ENCODE results near the gene HARBI1. TPM values are rescaled to one million over a fixed set of nuclear protein-coding genes. Genes with fewer than 3 reads are reported as not detected.

Gene HARBI1
- total and polyA plus RNA-seq, 9 of the 15 experiments (the other 6 are each of a cell fraction or from before 2014, with no cell fraction given): 3.5 to 8.4 (median 5.5) TPM

- 0 out of 2 replicates have a peak, but pooled peaks have one; percentile 55 for TF ChIP-seq CUX1 (CRISPR knock-in tag; IDR thresholded peaks at IDR 0.05)
- peak; percentile 62 for TF ChIP-seq CBFA2T3 (IDR thresholded peaks at IDR 0.05)
- 0 out of 2 replicates have a peak, but pooled peaks have one; percentile 23 for TF ChIP-seq MECOM (CRISPR knock-in tag; IDR thresholded peaks at IDR 0.05)
- peak; percentile 57 for TF ChIP-seq ARID1B (IDR thresholded peaks at IDR 0.05)
- peak; percentile 27; the same call in 1 of the 2 replicates for TF ChIP-seq TCF3 (CRISPR knock-in tag; IDR thresholded peaks at IDR 0.05)
- TF ChIP-seq CREB3L1 (IDR thresholded peaks at IDR 0.05; ENCODE audit: borderline replicate concordance, low read depth): peak; percentile 50; the same call in 1 of the 2 replicates
- TF ChIP-seq KDM1A (IDR thresholded peaks at IDR 0.05): no peak
- no peak for TF ChIP-seq MYNN (IDR thresholded peaks at IDR 0.05)
- TF ChIP-seq MYNN (CRISPR knock-in tag; IDR thresholded peaks at IDR 0.05): no peak
- 0 out of 2 replicates have a peak, but pooled peaks have one; percentile 28 for TF ChIP-seq CREB3 (tag; conservative IDR thresholded peaks at IDR 0.05; ENCODE audit: low read depth)
- no peak for TF ChIP-seq TEAD2 (tag; IDR thresholded peaks at IDR 0.05)
- no peak for TF ChIP-seq SAFB (IDR thresholded peaks at IDR 0.05; ENCODE audit: borderline replicate concordance, low read depth, low read length)
- peak in 1 of 2 experiments; percentile 67; a peak in 2 of 4 replicates for TF ChIP-seq HDAC1 (IDR thresholded peaks at IDR 0.05)
- TF ChIP-seq ZNF589 (CRISPR knock-in tag; IDR thresholded peaks at IDR 0.05; ENCODE audit: low read depth): 0 out of 2 replicates have a peak, but pooled peaks have one; percentile 29
- no peak for TF ChIP-seq ZNF280A (IDR thresholded peaks at IDR 0.05; ENCODE audit: low read depth, partially characterized antibody)
- TF ChIP-seq HMG20B (CRISPR knock-in tag; IDR thresholded peaks at IDR 0.05): no peak
- TF ChIP-seq, protein P1, sequence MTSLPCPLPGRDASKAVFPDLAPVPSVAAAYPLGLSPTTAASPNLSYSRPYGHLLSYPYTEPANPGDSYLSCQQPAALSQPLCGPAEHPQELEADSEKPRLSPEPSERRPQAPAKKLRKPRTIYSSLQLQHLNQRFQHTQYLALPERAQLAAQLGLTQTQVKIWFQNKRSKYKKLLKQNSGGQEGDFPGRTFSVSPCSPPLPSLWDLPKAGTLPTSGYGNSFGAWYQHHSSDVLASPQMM (CRISPR knock-in tag; IDR thresholded peaks at IDR 0.05): no peak
- no peak for TF ChIP-seq HSF4 (CRISPR knock-in tag; IDR thresholded peaks at IDR 0.05; ENCODE audit: borderline replicate concordance)
- peak; percentile 63 for TF ChIP-seq DPF2 (IDR thresholded peaks at IDR 0.05)
- TF ChIP-seq ZKSCAN1 (IDR thresholded peaks at IDR 0.05; ENCODE audit: low read depth, low read length): no peak; the same call in 1 of the 2 replicates
Measured at GRCh38 chr11:46557684-46558151, 59.3 kb downstream of the HARBI1 start (continued).

All from K562 (cell line).